IMR-90 (cell line): Measurements from ENCODE around the gene TTC7B. TPM values are rescaled to one million over a fixed set of nuclear protein-coding genes. Genes with fewer than 3 reads are reported as not detected.

Source experiments
- ATAC-seq: fragments of 200-7000 bp; cut with Tn5 transposase; 2 replicates; pipeline ENCODE4 v1.9.1; 2020; ENCODE audit warnings: low read depth, mild to moderate bottlenecking, moderate library complexity
- BruUV-seq: library from RNA; stranded (reverse); fragments of 400-500 nt; replicated peaks from 2 replicates; lab custom pipeline; 2021; lab: Mats Ljungman, UMichigan
- CTCF ChIA-PET: fragments of 300-600 bp; formaldehyde crosslinking; extraction: SDS; loops from one replicate; lab custom pipeline; 2021; ENCODE audit warnings: antibody characterized with exemption; lab: Yijun Ruan, JAX
- POLR2A ChIA-PET: fragments of 300-600 bp; sonication (Branson Sonifier 250); formaldehyde crosslinking; loops from one replicate; lab custom pipeline; 2022; ENCODE audit warnings: antibody characterized with exemption; ENCODE audit not compliant: unreplicated experiment; lab: Charles Lee
- DNase-seq: peaks from one replicate; pipeline ENCODE4 v3.0.0; 2013
- H2AFZ ChIP-seq: replicated peaks from 2 replicates; pipeline ENCODE3; 2013; ENCODE audit warnings: low read length, mild to moderate bottlenecking; ENCODE audit not compliant: poor library complexity
- H2AK5ac ChIP-seq: 2 replicates; pipeline ENCODE4 v1.6.1; 2013; ENCODE audit warnings: low read depth, low read length, inconsistent platforms
- H2AK9ac ChIP-seq: replicated peaks from 2 replicates; pipeline ENCODE3; 2013; ENCODE audit warnings: mild to moderate bottlenecking, low read depth, low read length, moderate library complexity; ENCODE audit not compliant: poor library complexity
- H2BK120ac ChIP-seq: 2 replicates; pipeline ENCODE4 v1.6.1; 2013; ENCODE audit warnings: low read depth, low read length, inconsistent platforms
- H2BK15ac ChIP-seq: 3 replicates; pipeline ENCODE4 v1.6.1; 2013; ENCODE audit warnings: low read depth, low read length, inconsistent platforms
- H2BK20ac ChIP-seq: 2 replicates; pipeline ENCODE4 v1.6.1; 2013; ENCODE audit warnings: low read depth, mild to moderate bottlenecking, inconsistent platforms, low read length, moderate library complexity
- H2BK5ac ChIP-seq: 2 replicates; pipeline ENCODE4 v1.6.1; 2013; ENCODE audit warnings: mild to moderate bottlenecking, low read depth, low read length, inconsistent platforms; ENCODE audit not compliant: poor library complexity, severe bottlenecking
- H3K14ac ChIP-seq: replicated peaks from 2 replicates; pipeline ENCODE4 v1.6.1; 2013; ENCODE audit warnings: low read depth, low read length, inconsistent platforms
- H3K18ac ChIP-seq: 2 replicates; pipeline ENCODE4 v1.6.1; 2013; ENCODE audit warnings: low read depth, low read length, control low read depth
- H3K23ac ChIP-seq: 2 replicates; pipeline ENCODE4 v1.6.1; 2013; ENCODE audit warnings: low read depth, low read length, inconsistent platforms
- H3K27ac ChIP-seq: 2 replicates; pipeline ENCODE4 v1.5.1; 2013; ENCODE audit warnings: mild to moderate bottlenecking, control low read depth, low read length; ENCODE audit not compliant: insufficient read depth
- H3K27me3 ChIP-seq: 2 replicates; pipeline ENCODE4 v1.6.1; 2013; ENCODE audit warnings: low read length; ENCODE audit not compliant: control insufficient read depth, insufficient read depth
- H3K36me3 ChIP-seq: 2 replicates; pipeline ENCODE4 v1.6.1; 2013; ENCODE audit warnings: low read length, mixed read lengths; ENCODE audit not compliant: control insufficient read depth, insufficient read depth
- H3K4ac ChIP-seq: 2 replicates; pipeline ENCODE4 v1.6.1; 2013; ENCODE audit warnings: low read depth, low read length, inconsistent platforms
- H3K4me1 ChIP-seq: 2 replicates; pipeline ENCODE4 v1.6.1; 2013; ENCODE audit warnings: low read length, mixed read lengths; ENCODE audit not compliant: control insufficient read depth, insufficient read depth
- H3K4me2 ChIP-seq: 2 replicates; pipeline ENCODE4 v1.6.1; 2013; ENCODE audit warnings: low read depth, mild to moderate bottlenecking, control low read depth, low read length, moderate library complexity
- H3K4me3 ChIP-seq: 2 replicates; pipeline ENCODE4 v1.5.1; 2013; ENCODE audit warnings: low read depth, mild to moderate bottlenecking, control low read depth, low read length, moderate library complexity; ENCODE audit not compliant: insufficient read depth
- H3K56ac ChIP-seq: 2 replicates; pipeline ENCODE4 v1.6.1; 2013; ENCODE audit warnings: low read length, inconsistent platforms; ENCODE audit not compliant: insufficient read depth; ENCODE audit errors: extremely low read depth
- H3K79me1 ChIP-seq, 2 experiments: 2 replicates each; pipeline ENCODE4 v1.6.1; 2013; ENCODE audit warnings: low read length in 2 of 2, inconsistent platforms in 1 of 2, low read depth in 1 of 2
- H3K9ac ChIP-seq: 2 replicates; pipeline ENCODE4 v1.6.1; 2013; ENCODE audit warnings: low read depth, low read length, control low read depth
- H3K9me1 ChIP-seq: 2 replicates; pipeline ENCODE4 v1.6.1; 2013; ENCODE audit warnings: low read length, inconsistent platforms; ENCODE audit not compliant: insufficient read depth
- H3K9me3 ChIP-seq: 2 replicates; pipeline ENCODE4 v1.6.1; 2013; ENCODE audit warnings: low read length; ENCODE audit not compliant: control insufficient read depth, insufficient read depth
- H4K20me1 ChIP-seq: 2 replicates; pipeline ENCODE4 v1.6.1; 2013; ENCODE audit warnings: low read length, inconsistent platforms; ENCODE audit not compliant: insufficient read depth
- H4K5ac ChIP-seq: 2 replicates; pipeline ENCODE4 v1.6.1; 2013; ENCODE audit warnings: mild to moderate bottlenecking, low read depth, low read length, control low read depth
- H4K8ac ChIP-seq, 2 experiments: 2 replicates each; pipeline ENCODE4 v1.6.1; 2013; ENCODE audit warnings: low read depth in 2 of 2, low read length in 2 of 2, control low read depth in 1 of 2, inconsistent platforms in 1 of 2
- H4K91ac ChIP-seq: 2 replicates; pipeline ENCODE4 v1.6.1; 2013; ENCODE audit warnings: low read depth, low read length, inconsistent platforms; ENCODE audit not compliant: insufficient read depth
- POLR2A ChIP-seq: IDR thresholded peaks from 2 replicates; pipeline ENCODE4 v1.6.1; 2012; ENCODE audit warnings: mild to moderate bottlenecking, low read depth, low read length
- SMC3 ChIP-seq: fragments of 150-350 bp; IDR thresholded peaks from 2 replicates; pipeline ENCODE4 v1.6.1; 2016; ENCODE audit warnings: low read depth, mild to moderate bottlenecking, antibody characterized with exemption, low read length, moderate library complexity
- WGBS, 2 experiments: methylation state at CpG; one replicate each; pipeline versions ENCODE4 v1.1.5 to v1.1.7; 2013; ENCODE audit warnings: missing lambda C conversion rate in 2 of 2; ENCODE audit not compliant: insufficient read length in 1 of 2; ENCODE audit errors: extremely low coverage in 2 of 2; 5-methylcytosine and 5-hydroxymethylcytosine counted together
- dilution Hi-C: fragments of 300-500 bp; cut with HindIII; formaldehyde crosslinking; loops from one replicate; pipeline ENCODE4 v1.14.3; 2018; ENCODE audit warnings: low sequenced_read_pairs; ENCODE audit not compliant: unreplicated experiment
- in situ Hi-C: fragments of 300-500 bp; cut with MboI; formaldehyde crosslinking; loops from 3 replicates; pipeline ENCODE4 v1.14.3; 2019; ENCODE audit warnings: low sequenced_read_pairs, inconsistent platforms, mixed read lengths
- intact Hi-C: fragments of 100-400 bp; cut with micrococcal nuclease; formaldehyde crosslinking; loops from 2 replicates; pipeline ENCODE4 v1.10.0; 2022
- polyA plus RNA-seq, 3 experiments: library from polyadenylated mRNA; depleted of rRNA; stranded (reverse); fragments of >200 nt; gene quantifications; 2 replicates each; pipeline ENCODE4 v1.2.3, GENCODE V29; 2012; ENCODE audit warnings: low replicate concordance in 1 of 3
- total RNA-seq: library from RNA; depleted of rRNA; stranded (reverse); fragments of >200 nt; gene quantifications from 2 replicates; pipeline ENCODE4 v1.2.3, GENCODE V29; 2012
- TF ChIP-seq, protein P1 (sequence below): conservative IDR thresholded peaks from 2 replicates; pipeline ENCODE4 v1.5.1; 2012; ENCODE audit warnings: mild to moderate bottlenecking, low read depth, low read length, improper control_type of control experiment

The TTC7B gene
- total and polyA plus RNA-seq, 2 of the 4 experiments (the other 2 are of a cell fraction), result 18.1 to 35.3 TPM

- Histone ChIP-seq H2BK15ac (no peak overlapping the region), H3K56ac (no peak overlapping the region), H2AFZ (no peak overlapping the region), H3K4me1 (peaks cover 2% of the 10 kb centered on the region; the same call in 1 of the 2 replicates), H3K4me2 (no peak overlapping the region), H4K91ac (no peak overlapping the region), H3K27ac (no peak overlapping the region), H3K9me1 (peaks cover under 1% of the 10 kb centered on the region; the same call in 1 of the 2 replicates), H3K36me3 (peaks cover 17% of the 10 kb centered on the region; the same call in 1 of the 2 replicates), H2BK20ac (no peak overlapping the region), H3K4ac (no peak overlapping the region), H3K23ac (no peak overlapping the region), H3K14ac (no peak overlapping the region), H3K18ac (no peak overlapping the region), H3K4me3 (no peak overlapping the region), H3K9me3 (no peaks in the 10 kb centered on the region), H2AK9ac (no peak overlapping the region), H3K79me1 (peaks cover 8 to 16% of the 10 kb centered on the region in 2 experiments), H4K5ac (no peak overlapping the region), H4K8ac (no peak overlapping the region), H4K20me1 (peaks cover 6% of the 10 kb centered on the region), H2BK5ac (no peak overlapping the region), H3K27me3 (no peaks in the 10 kb centered on the region), H2BK120ac (no peak overlapping the region), H3K9ac (no peak overlapping the region), H2AK5ac (no peak overlapping the region)
- CTCF ChIA-PET, result no interaction called here
- dilution Hi-C loops (no loop called here), intact Hi-C loops (no loop called here), in situ Hi-C loops (no loop called here)
- BruUV-seq, result no TSS peak
- 88% methylated on average over 4 of the region's 7 CpGs; no CpG with 5 or more reads in 1 of the 2 experiments for WGBS, 2 experiments
- POLR2A ChIA-PET, result no interaction called here
- ATAC-seq (no peak), DNase-seq (no peak)
- TF ChIP-seq, protein P1, sequence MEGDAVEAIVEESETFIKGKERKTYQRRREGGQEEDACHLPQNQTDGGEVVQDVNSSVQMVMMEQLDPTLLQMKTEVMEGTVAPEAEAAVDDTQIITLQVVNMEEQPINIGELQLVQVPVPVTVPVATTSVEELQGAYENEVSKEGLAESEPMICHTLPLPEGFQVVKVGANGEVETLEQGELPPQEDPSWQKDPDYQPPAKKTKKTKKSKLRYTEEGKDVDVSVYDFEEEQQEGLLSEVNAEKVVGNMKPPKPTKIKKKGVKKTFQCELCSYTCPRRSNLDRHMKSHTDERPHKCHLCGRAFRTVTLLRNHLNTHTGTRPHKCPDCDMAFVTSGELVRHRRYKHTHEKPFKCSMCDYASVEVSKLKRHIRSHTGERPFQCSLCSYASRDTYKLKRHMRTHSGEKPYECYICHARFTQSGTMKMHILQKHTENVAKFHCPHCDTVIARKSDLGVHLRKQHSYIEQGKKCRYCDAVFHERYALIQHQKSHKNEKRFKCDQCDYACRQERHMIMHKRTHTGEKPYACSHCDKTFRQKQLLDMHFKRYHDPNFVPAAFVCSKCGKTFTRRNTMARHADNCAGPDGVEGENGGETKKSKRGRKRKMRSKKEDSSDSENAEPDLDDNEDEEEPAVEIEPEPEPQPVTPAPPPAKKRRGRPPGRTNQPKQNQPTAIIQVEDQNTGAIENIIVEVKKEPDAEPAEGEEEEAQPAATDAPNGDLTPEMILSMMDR, result 0 out of 2 replicates have a peak, but pooled peaks have one; percentile 8
- no peak for TF ChIP-seq SMC3
- no peak for TF ChIP-seq POLR2A
Observed at GRCh38 chr14:90785471-90785870, 30.8 kb downstream of the TTC7B start.
